ENCODE measurements around the gene RAB24.

DNA sequence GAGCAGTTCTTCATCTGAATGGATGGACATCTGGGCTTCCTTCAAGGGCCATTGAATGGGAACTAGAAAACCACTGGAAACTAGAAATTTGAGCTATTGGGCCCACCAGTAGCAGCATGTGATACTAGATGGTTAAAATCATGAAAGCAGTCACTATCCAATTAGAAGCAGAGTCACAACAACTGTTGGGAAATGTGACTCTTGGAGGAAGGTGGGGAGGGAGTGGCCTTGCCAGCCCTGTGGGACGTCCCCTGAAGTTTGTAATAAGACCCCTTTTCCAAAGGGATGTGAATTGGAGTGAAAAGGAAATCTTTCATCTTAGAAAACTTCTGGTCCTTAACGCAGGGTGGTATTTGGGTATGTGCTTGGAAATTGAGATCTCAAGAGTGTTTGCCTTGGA lies 5.6 kb downstream of the RAB24 start:
- TF ChIP-seq JUND (IDR thresholded peaks at IDR 0.05), result no peak
- no peak for TF ChIP-seq CTCF (IDR thresholded peaks at IDR 0.05; ENCODE audit: low read depth, low read length, missing input control)
- TF ChIP-seq YY1 (IDR thresholded peaks at IDR 0.05), result no peak
- TF ChIP-seq EGR1 (IDR thresholded peaks at IDR 0.05; ENCODE audit: low read depth in 2 of 2), result no peak
- TF ChIP-seq RXRA (IDR thresholded peaks at IDR 0.05), result no peak
